Loucy (cell line): ENCODE measurements around the gene GDF7.

Source experiments
- CTCF ChIP-seq: fragments of 200-600 bp; sonication (generic); conservative IDR thresholded peaks from 2 replicates; pipeline ENCODE4 v1.5.1; 2014; ENCODE audit warnings: mild to moderate bottlenecking, antibody characterized with exemption, low read length
- EZH2phosphoT487 ChIP-seq: fragments of 200-600 bp; IDR thresholded peaks from 2 replicates; pipeline ENCODE4 v1.6.1; 2018; ENCODE audit warnings: antibody characterized with exemption, mild to moderate bottlenecking, moderate library complexity, borderline replicate concordance

GRCh38 chr2:20648831-20649230, 18.1 kb upstream of the GDF7 start:
- TF ChIP-seq CTCF (no peak), EZH2phosphoT487 (no peak)
